MM.1S (cell line): ENCODE data around the gene ATG14.

Source experiments
- CTCF ChIP-seq: fragments of 300-600 bp; sonication (generic); IDR thresholded peaks from 2 replicates; pipeline ENCODE4 v1.5.1; 2016; ENCODE audit warnings: antibody characterized with exemption, low read length, mixed read lengths
- EZH2 ChIP-seq: fragments of 300-600 bp; sonication (generic); optimal IDR thresholded peaks from 2 replicates; pipeline ENCODE3; 2017; ENCODE audit warnings: low read depth, mild to moderate bottlenecking, antibody characterized with exemption, low read length, mixed read lengths

- no peak for TF ChIP-seq CTCF
- TF ChIP-seq EZH2, result no peak
Measured at GRCh38 chr14:55450987-55451386, 39.4 kb upstream of the ATG14 start.
